H1 (cell line): ENCODE results near the gene SVIP. TPM values are rescaled to one million over a fixed set of nuclear protein-coding genes. Genes with fewer than 3 reads are reported as not detected.

ENCODE experiments used
- CTCF ChIA-PET: fragments of 300-600 bp; sonication (Branson Sonifier 250); formaldehyde crosslinking; loops from one replicate; lab custom pipeline; 2021; ENCODE audit not compliant: partially characterized antibody; lab: Charles Lee
- POLR2A ChIA-PET: fragments of 300-600 bp; sonication (Branson Sonifier 250); formaldehyde crosslinking; loops from one replicate; lab custom pipeline; 2021; ENCODE audit warnings: inconsistent platforms; ENCODE audit not compliant: partially characterized antibody; lab: Charles Lee
- DNase-seq, 2 experiments: peaks; one replicate each; pipeline versions ENCODE4 v3.0.0 to v3.0.0-alpha.2; 2010 to 2022; ENCODE audit warnings: low spot score in 2 of 2, low read depth in 1 of 2, mixed read lengths in 1 of 2
- FAIRE-seq: peaks from 2 replicates; lab custom pipeline; 2011; peaks lifted over from hg19 to GRCh38; lab: Jason Lieb, UNC
- H2AFZ ChIP-seq: 2 replicates; pipeline ENCODE4 v1.8.1; 2012; ENCODE audit warnings: low read length, inconsistent platforms
- H2AK5ac ChIP-seq: 2 replicates; pipeline ENCODE4 v1.6.1; 2013; ENCODE audit warnings: low read depth, low read length
- H2BK120ac ChIP-seq: replicated peaks from 2 replicates; pipeline ENCODE3; 2013; ENCODE audit warnings: low read depth, low read length, inconsistent platforms
- H2BK12ac ChIP-seq: 2 replicates; pipeline ENCODE4 v1.6.1; 2013; ENCODE audit warnings: low read depth, low read length
- H2BK15ac ChIP-seq: 2 replicates; pipeline ENCODE4 v1.6.1; 2013; ENCODE audit warnings: low read length
- H2BK20ac ChIP-seq: 2 replicates; pipeline ENCODE4 v1.6.1; 2013; ENCODE audit warnings: low read length
- H2BK5ac ChIP-seq: 2 replicates; pipeline ENCODE4 v1.6.1; 2013; ENCODE audit warnings: low read depth, low read length
- H3K14ac ChIP-seq: 2 replicates; pipeline ENCODE4 v1.6.1; 2013; ENCODE audit warnings: inconsistent platforms; ENCODE audit not compliant: insufficient read length
- H3K18ac ChIP-seq: 2 replicates; pipeline ENCODE4 v1.6.1; 2013; ENCODE audit warnings: low read length; ENCODE audit errors: extremely low read depth
- H3K23ac ChIP-seq: 2 replicates; pipeline ENCODE4 v1.6.1; 2013; ENCODE audit warnings: inconsistent platforms; ENCODE audit not compliant: insufficient read length
- H3K23me2 ChIP-seq: 2 replicates; pipeline ENCODE4 v1.6.1; 2013; ENCODE audit warnings: low read depth, low read length
- H3K27ac ChIP-seq: 2 replicates; pipeline ENCODE4 v1.6.1; 2011; ENCODE audit warnings: low read depth, low read length, inconsistent platforms
- H3K27me3 ChIP-seq, 4 experiments: replicated peaks in 1 of 4; 1 replicate in 1 of 4; 2 replicates in 3 of 4; pipeline versions ENCODE4 v1.6.1 to v1.8.1; 2011 to 2013; ENCODE audit warnings: low read length in 3 of 4, mild to moderate bottlenecking in 3 of 4, inconsistent platforms in 2 of 4, mixed read lengths in 2 of 4, moderate library complexity in 1 of 4; ENCODE audit not compliant: control insufficient read depth in 3 of 4, insufficient read depth in 3 of 4; ENCODE audit errors: extremely low read depth in 1 of 4
- H3K36me3 ChIP-seq, 4 experiments: 2 replicates each; pipeline versions ENCODE4 v1.6.1 to v1.8.1; 2011 to 2013; ENCODE audit warnings: mild to moderate bottlenecking in 4 of 4, low read length in 3 of 4, moderate library complexity in 2 of 4, control low read depth in 1 of 4, inconsistent platforms in 1 of 4; ENCODE audit not compliant: insufficient read depth in 4 of 4, control insufficient read depth in 2 of 4
- H3K4ac ChIP-seq: replicated peaks from 2 replicates; pipeline ENCODE3; 2013; ENCODE audit warnings: low read length, low read depth, mixed read lengths, inconsistent platforms; ENCODE audit not compliant: insufficient read length
- H3K4me1 ChIP-seq, 4 experiments: replicated peaks in 1 of 4; 1 replicate in 1 of 4; 2 replicates in 3 of 4; pipeline versions ENCODE4 v1.6.1 to v1.8.1; 2011 to 2013; ENCODE audit warnings: low read length in 3 of 4, inconsistent platforms in 2 of 4, mixed read lengths in 1 of 4; ENCODE audit not compliant: insufficient read depth in 4 of 4, control insufficient read depth in 3 of 4
- H3K4me2 ChIP-seq, 2 experiments: 2 replicates each; pipeline versions ENCODE4 v1.6.1 to v1.8.1; 2011 to 2013; ENCODE audit warnings: low read depth in 2 of 2, low read length in 2 of 2, control low read depth in 1 of 2, inconsistent platforms in 1 of 2, mild to moderate bottlenecking in 1 of 2; ENCODE audit not compliant: insufficient read depth in 1 of 2
- H3K4me3 ChIP-seq, 4 experiments: fragments of 200-600, 300-600 bp in 1 of 4; sonication (generic), shearing (Covaris generic), sonication (Bioruptor Twin) in 1 of 4; 2 replicates each; pipeline versions ENCODE4 v1.5.1 to v1.8.1; 2011 to 2016; ENCODE audit warnings: low read length in 4 of 4, low read depth in 3 of 4, control low read depth in 2 of 4, inconsistent platforms in 2 of 4, mild to moderate bottlenecking in 2 of 4, mixed read lengths in 1 of 4, moderate library complexity in 1 of 4; ENCODE audit not compliant: insufficient read depth in 2 of 4; ENCODE audit errors: extremely low read depth in 1 of 4
- H3K56ac ChIP-seq: replicated peaks from 2 replicates; pipeline ENCODE3; 2013; ENCODE audit warnings: low read depth, mild to moderate bottlenecking, mixed read lengths, low read length, inconsistent platforms; ENCODE audit not compliant: insufficient read length
- H3K79me1 ChIP-seq: 2 replicates; pipeline ENCODE4 v1.6.1; 2013; ENCODE audit warnings: low read depth, low read length, control low read depth
- H3K79me2 ChIP-seq, 2 experiments: 2 replicates each; pipeline versions ENCODE4 v1.6.1 to v1.8.1; 2012 to 2013; ENCODE audit warnings: low read length in 2 of 2, mild to moderate bottlenecking in 2 of 2, inconsistent platforms in 1 of 2; ENCODE audit not compliant: insufficient read depth in 2 of 2, control insufficient read depth in 1 of 2
- H3K9ac ChIP-seq, 4 experiments: replicated peaks in 1 of 4; 1 replicate in 1 of 4; 2 replicates in 3 of 4; pipeline versions ENCODE4 v1.6.1 to v1.8.1; 2011 to 2013; ENCODE audit warnings: low read depth in 3 of 4, low read length in 3 of 4, control low read depth in 2 of 4, mild to moderate bottlenecking in 2 of 4, moderate library complexity in 2 of 4, inconsistent platforms in 1 of 4; ENCODE audit errors: extremely low read depth in 1 of 4
- H3K9me3 ChIP-seq, 2 experiments: 2 replicates each; pipeline versions ENCODE4 v1.6.1 to v1.8.1; 2012 to 2013; ENCODE audit warnings: mild to moderate bottlenecking in 2 of 2, moderate library complexity in 2 of 2, control low read depth in 1 of 2, inconsistent platforms in 1 of 2, low read depth in 1 of 2, low read length in 1 of 2, mixed read lengths in 1 of 2; ENCODE audit not compliant: insufficient read depth in 2 of 2
- H4K20me1 ChIP-seq, 2 experiments: replicated peaks in 1 of 2; 2 replicates each; pipeline versions ENCODE3 to v1.8.1; 2011 to 2013; ENCODE audit warnings: inconsistent platforms in 2 of 2, low read length in 2 of 2, mild to moderate bottlenecking in 1 of 2; ENCODE audit not compliant: insufficient read depth in 2 of 2, control insufficient read depth in 1 of 2
- H4K5ac ChIP-seq: 2 replicates; pipeline ENCODE4 v1.6.1; 2013; ENCODE audit warnings: low read length, low read depth, mixed read lengths, inconsistent platforms; ENCODE audit not compliant: insufficient read length
- H4K8ac ChIP-seq: 2 replicates; pipeline ENCODE4 v1.8.0; 2013; ENCODE audit warnings: mild to moderate bottlenecking, moderate library complexity, low read length, inconsistent platforms; ENCODE audit not compliant: insufficient read depth; ENCODE audit errors: extremely low read depth
- H4K91ac ChIP-seq: replicated peaks from 2 replicates; pipeline ENCODE3; 2013; ENCODE audit warnings: low read length, mixed read lengths, inconsistent platforms; ENCODE audit not compliant: insufficient read length
- BCL11A ChIP-seq, 2 experiments: IDR thresholded peaks; one replicate each; pipeline ENCODE4 v1.6.1; 2011; ENCODE audit warnings: low read depth in 2 of 2, low read length in 2 of 2, mild to moderate bottlenecking in 2 of 2
- HDAC2 ChIP-seq, 2 experiments: fragments of 300-600 bp in 1 of 2; sonication (generic) in 1 of 2; IDR thresholded peaks; 2 replicates each; pipeline ENCODE4 v1.6.1; 2011 to 2012; ENCODE audit warnings: low read depth in 2 of 2, low read length in 2 of 2, mild to moderate bottlenecking in 2 of 2, moderate library complexity in 2 of 2, borderline replicate concordance in 1 of 2, inconsistent platforms in 1 of 2
- KDM4A ChIP-seq: IDR thresholded peaks from one replicate; pipeline ENCODE4 v1.7.1; 2012; ENCODE audit warnings: low read depth, mild to moderate bottlenecking, moderate library complexity, low read length, inconsistent platforms; ENCODE audit not compliant: severe bottlenecking
- KDM5A ChIP-seq: fragments of 200-600 bp; IDR thresholded peaks from 2 replicates; pipeline ENCODE4 v1.7.1; 2012; ENCODE audit warnings: mild to moderate bottlenecking, low read length, inconsistent platforms, mixed read lengths
- PHF8 ChIP-seq: fragments of 200-600 bp; sonication (generic); conservative IDR thresholded peaks from 2 replicates; pipeline ENCODE4 v1.7.1; 2012; ENCODE audit warnings: low read depth, mild to moderate bottlenecking, inconsistent platforms, low read length, moderate library complexity
- RBBP5 ChIP-seq: IDR thresholded peaks from 2 replicates; pipeline ENCODE4 v1.7.1; 2012; ENCODE audit warnings: low read depth, mild to moderate bottlenecking, inconsistent platforms, low read length, moderate library complexity, borderline replicate concordance
- RNF2 ChIP-seq: fragments of 200-900, 300-1000 bp; sonication (generic); IDR thresholded peaks from 2 replicates; pipeline ENCODE4 v1.7.1; 2016; ENCODE audit warnings: borderline replicate concordance, low read depth, mild to moderate bottlenecking, antibody characterized with exemption, low read length; ENCODE audit not compliant: poor library complexity, severe bottlenecking; ENCODE audit errors: missing control alignments
- SIN3A ChIP-seq, 2 experiments: IDR thresholded peaks in 1 of 2; conservative IDR thresholded peaks in 1 of 2; 2 replicates each; pipeline ENCODE4 v1.6.1; 2011 to 2012; ENCODE audit warnings: low read length in 2 of 2, improper control_type of control experiment in 1 of 2, low read depth in 1 of 2, mild to moderate bottlenecking in 1 of 2
- TEAD4 ChIP-seq: IDR thresholded peaks from 2 replicates; pipeline ENCODE4 v1.6.1; 2012; ENCODE audit warnings: low read depth, low read length, inconsistent platforms, mixed read lengths
- WGBS, 2 experiments: shearing (Covaris generic) in 1 of 2; methylation state at CpG; one replicate each; pipeline versions ENCODE4 v1.1.6 to v1.1.7; 2013 to 2015; ENCODE audit warnings: low lambda C conversion rate in 2 of 2, mixed read lengths in 2 of 2, inconsistent platforms in 1 of 2, low coverage in 1 of 2, missing lambda C conversion rate in 1 of 2; ENCODE audit not compliant: insufficient replicate concordance in 2 of 2, insufficient coverage in 1 of 2, insufficient read length in 1 of 2; ENCODE audit errors: extremely low coverage in 1 of 2, missing lambda C conversion rate in 1 of 2; 5-methylcytosine and 5-hydroxymethylcytosine counted together
- polyA plus RNA-seq, 7 experiments: library from polyadenylated mRNA; depleted of rRNA in 3 of 7; stranded (reverse) in 5 of 7; unstranded in 2 of 7; fragments of >200 nt in 5 of 7; fragments of 200-250 nt in 2 of 7; gene quantifications; 1 replicate in 5 of 7; 2 replicates in 1 of 7; 4 replicates in 1 of 7; pipeline versions ENCODE4 v1.2.1 to v1.2.3, GENCODE V29; 2011 to 2013; ENCODE audit warnings: missing spikeins in 2 of 7, mixed read lengths in 2 of 7
- total RNA-seq: library from RNA; stranded (reverse); fragmentation: NEBNext Ultra II Directional; extraction: Animal tissue kit (Norgen Biotek cat#: 25700); gene quantifications from 2 replicates; pipeline ENCODE4 v1.2.1, GENCODE V29; 2021

Gene SVIP
- total and polyA plus RNA-seq, 2 of the 8 experiments (the other 6 are each of a cell fraction or from before 2014, with no cell fraction given), result 1.2 to 11.4 TPM

- H3K14ac ChIP-seq, result no peak overlapping the region
- FAIRE-seq, result peak; percentile 76
- H3K23me2 ChIP-seq, result no peaks in the 10 kb centered on the region
- H3K4me1 ChIP-seq, result no peaks in the 10 kb centered on the region
- no peak overlapping the region for H2BK20ac ChIP-seq
- no peaks in the 10 kb centered on the region for H3K27me3 ChIP-seq
- H2BK12ac ChIP-seq, result no peak overlapping the region
- no peak overlapping the region for H2BK5ac ChIP-seq
- no peaks in the 10 kb centered on the region for H3K36me3 ChIP-seq
- H4K20me1 ChIP-seq, result no peaks in the 10 kb centered on the region
- H3K4ac ChIP-seq, result no peak overlapping the region
- DNase-seq, result no peak
- no peak overlapping the region for H4K8ac ChIP-seq
- no peaks in the 10 kb centered on the region for H3K79me2 ChIP-seq
- H3K18ac ChIP-seq, result no peak overlapping the region
- H3K4me3 ChIP-seq, result no peak overlapping the region
- H3K79me1 ChIP-seq, result no peaks in the 10 kb centered on the region
- H3K56ac ChIP-seq, result no peak overlapping the region
- H3K23ac ChIP-seq, result no peak overlapping the region
- no peak overlapping the region for H2AK5ac ChIP-seq
- H4K5ac ChIP-seq, result no peak overlapping the region
- no peak overlapping the region for H2AFZ ChIP-seq
- 28% methylated on average over 9 of the region's 9 CpGs; no CpG with 5 or more reads in 1 of the 2 experiments for WGBS, 2 experiments
- no peak overlapping the region for H2BK120ac ChIP-seq
- no peak overlapping the region for H3K4me2 ChIP-seq
- H2BK15ac ChIP-seq, result no peak overlapping the region
- ChIA-PET POLR2A (no interaction called here), CTCF (interaction anchor here (0.6 to 2.4 kb wide), 40 partner anchors 10 to 1836 kb away, joined by 3 to 14 read pairs (median 3); partner anchors contain the start of gene SVIP)
- H3K9ac ChIP-seq, result no peak overlapping the region
- no peak overlapping the region for H4K91ac ChIP-seq
- H3K9me3 ChIP-seq, result no peaks in the 10 kb centered on the region
- no peak overlapping the region for H3K27ac ChIP-seq
- TF ChIP-seq RBBP5, result no peak
- no peak for TF ChIP-seq PHF8
- TF ChIP-seq HDAC2 (IDR thresholded peaks at IDR 0.05; ENCODE audit: borderline replicate concordance in 1 of 2, low read depth in 2 of 2, low read length in 2 of 2), result no peak
- no peak for TF ChIP-seq KDM4A
- peak; percentile 48; the same call in 1 of the 2 replicates for TF ChIP-seq TEAD4
- TF ChIP-seq KDM5A, result no peak
- TF ChIP-seq RNF2, result no peak
- no peak for TF ChIP-seq BCL11A (IDR thresholded peaks at IDR 0.05; ENCODE audit: low read depth in 2 of 2, low read length in 2 of 2)
- no peak for TF ChIP-seq SIN3A (conservative IDR thresholded peaks at IDR 0.05 in 1 of 2, IDR thresholded peaks at IDR 0.05 in 1 of 2; ENCODE audit: low read depth in 1 of 2, low read length in 2 of 2)
Measured at GRCh38 chr11:22787551-22788162, 41.9 kb downstream of the SVIP start.
